ENCODE measurements around the gene FOXF1. TPM values are rescaled to one million over a fixed set of nuclear protein-coding genes. Genes with fewer than 3 reads are reported as not detected.

The FOXF1 gene
- total RNA-seq, 1 experiment from 2014 or later, result 0.10 TPM

DNA sequence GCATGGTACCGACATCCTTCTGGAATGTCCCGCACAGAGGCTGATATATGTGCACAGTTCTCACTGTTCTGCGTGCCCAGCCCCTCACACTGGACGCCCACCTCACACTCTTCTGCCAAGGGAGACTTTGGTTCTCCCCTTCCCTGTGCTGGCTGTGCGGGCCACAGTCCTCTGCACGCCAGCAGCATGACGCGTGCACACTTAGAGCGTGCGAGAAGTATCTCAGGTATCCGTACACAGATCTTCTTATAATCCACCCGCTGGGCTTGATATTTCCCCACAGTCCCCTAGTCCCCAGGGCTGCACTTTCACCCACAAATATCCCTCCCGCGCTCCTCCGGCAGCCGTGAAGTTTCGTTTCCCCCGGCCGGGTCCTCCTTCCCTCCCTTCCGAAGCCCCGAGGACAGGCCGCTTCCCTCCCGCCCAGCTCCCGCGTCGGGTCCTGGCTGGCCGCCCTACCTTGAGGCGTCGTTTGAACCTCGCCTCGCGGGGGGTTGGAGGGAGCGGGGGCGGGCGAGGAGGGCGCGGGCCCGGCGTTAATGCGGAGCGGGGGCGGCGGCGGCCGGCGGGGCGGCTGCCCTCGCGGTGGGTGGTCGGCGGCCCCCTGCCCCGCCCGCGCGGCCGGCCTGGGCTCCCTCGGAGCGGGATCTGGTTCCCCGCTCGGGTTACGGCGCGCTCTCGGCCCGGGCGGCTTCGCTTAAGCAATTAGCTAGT lies 5.0 kb upstream of the FOXF1 start:
- Histone ChIP-seq H3K4me1 (ENCODE audit: control insufficient read depth, insufficient read depth, low read length) (no peaks in the 10 kb centered on the region), H3K4me3 (ENCODE audit: low read depth in 2 of 2, low read length in 2 of 2) (no peak overlapping the region), H3K9me3 (ENCODE audit: control insufficient read depth, insufficient read depth, low read depth, low read length) (no peaks in the 10 kb centered on the region), H3K36me3 (ENCODE audit: control insufficient read depth, insufficient read depth, low read length) (peaks cover 4% of the 10 kb centered on the region; the same call in 1 of the 2 replicates), H3K27ac (ENCODE audit: low read length) (no peak overlapping the region), H3K27me3 (ENCODE audit: control insufficient read depth, insufficient read depth, low read length) (peaks cover 43% of the 10 kb centered on the region)
- DNase-seq (ENCODE audit: low read depth, low spot score) (no peak), ATAC-seq (no peak)
- TF ChIP-seq, protein P1, sequence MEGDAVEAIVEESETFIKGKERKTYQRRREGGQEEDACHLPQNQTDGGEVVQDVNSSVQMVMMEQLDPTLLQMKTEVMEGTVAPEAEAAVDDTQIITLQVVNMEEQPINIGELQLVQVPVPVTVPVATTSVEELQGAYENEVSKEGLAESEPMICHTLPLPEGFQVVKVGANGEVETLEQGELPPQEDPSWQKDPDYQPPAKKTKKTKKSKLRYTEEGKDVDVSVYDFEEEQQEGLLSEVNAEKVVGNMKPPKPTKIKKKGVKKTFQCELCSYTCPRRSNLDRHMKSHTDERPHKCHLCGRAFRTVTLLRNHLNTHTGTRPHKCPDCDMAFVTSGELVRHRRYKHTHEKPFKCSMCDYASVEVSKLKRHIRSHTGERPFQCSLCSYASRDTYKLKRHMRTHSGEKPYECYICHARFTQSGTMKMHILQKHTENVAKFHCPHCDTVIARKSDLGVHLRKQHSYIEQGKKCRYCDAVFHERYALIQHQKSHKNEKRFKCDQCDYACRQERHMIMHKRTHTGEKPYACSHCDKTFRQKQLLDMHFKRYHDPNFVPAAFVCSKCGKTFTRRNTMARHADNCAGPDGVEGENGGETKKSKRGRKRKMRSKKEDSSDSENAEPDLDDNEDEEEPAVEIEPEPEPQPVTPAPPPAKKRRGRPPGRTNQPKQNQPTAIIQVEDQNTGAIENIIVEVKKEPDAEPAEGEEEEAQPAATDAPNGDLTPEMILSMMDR (IDR thresholded peaks at IDR 0.05), result no peak
- POLR2A ChIA-PET, result no interaction called here
- intact Hi-C loops (cut with micrococcal nuclease; ENCODE audit: unreplicated experiment) (no loop called here), in situ Hi-C loops (cut with HindIII; ENCODE audit: low pct_unique_long_range_greater_than_20kb, low sequenced_read_pairs) (no loop called here)
- CTCF ChIA-PET, result interaction anchor here (0.5 kb wide), 1 partner anchor 676 kb away, joined by 3 read pairs; no protein-coding TSS in a partner anchor
- no TSS peak for BruUV-seq (replicated peaks)

DNA sequence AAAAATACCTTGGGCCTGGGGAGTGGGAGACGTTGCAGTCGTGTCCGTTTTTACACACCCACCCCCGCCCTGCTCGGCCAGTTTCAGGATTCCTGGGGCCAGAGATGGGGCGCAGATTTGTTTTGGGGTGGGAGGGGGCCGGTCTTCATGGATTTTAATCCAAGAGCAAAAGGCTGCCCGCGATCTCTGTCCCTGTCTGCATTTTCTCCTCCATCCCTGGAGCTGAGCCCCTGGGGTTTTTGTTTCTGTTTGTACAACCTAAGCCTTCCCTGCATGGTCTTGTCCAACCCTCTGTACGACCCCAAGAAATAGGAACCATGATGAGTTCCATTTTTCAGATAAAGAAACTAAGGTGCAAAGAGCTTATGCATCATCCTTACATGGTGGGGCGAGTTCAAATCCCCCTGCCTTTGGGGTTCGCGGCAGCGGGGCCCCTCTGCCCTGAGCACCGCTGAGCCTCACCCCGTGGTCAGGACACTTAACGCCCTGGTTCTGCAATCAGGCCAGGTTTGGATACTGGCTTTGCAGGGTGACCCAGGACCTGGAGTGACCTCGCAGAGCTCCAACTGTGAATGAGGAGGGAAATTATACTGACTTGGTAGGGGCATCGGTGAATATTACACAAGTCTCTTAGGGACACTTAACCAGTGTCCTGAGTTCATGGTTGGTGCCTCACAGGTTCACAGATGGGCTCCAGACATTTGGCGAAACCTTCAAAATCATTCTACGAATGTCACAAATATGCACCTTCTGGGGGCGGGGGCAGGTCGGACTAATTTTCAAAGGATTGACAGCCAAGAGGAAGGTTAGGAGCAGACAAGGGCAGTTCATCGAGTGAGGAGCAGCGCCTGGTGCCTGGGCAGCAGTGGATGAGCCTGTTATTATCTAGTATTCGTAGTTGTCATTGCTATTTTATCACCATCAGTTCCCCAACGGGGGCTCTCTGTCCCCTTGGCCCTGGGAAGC lies 4.1 kb upstream of the FOXF1 start:
- H3K4me3 ChIP-seq (ENCODE audit: low read depth in 2 of 2, low read length in 2 of 2), result no peak overlapping the region
- peaks cover 4% of the 10 kb centered on the region; the same call in 1 of the 2 replicates for H3K36me3 ChIP-seq (ENCODE audit: control insufficient read depth, insufficient read depth, low read length)
- POLR2A ChIA-PET, result interaction anchor here (0.7 kb wide), 1 partner anchor 78 kb away, joined by 4 read pairs; no protein-coding TSS in a partner anchor
- TF ChIP-seq POLR2AphosphoS5 (IDR thresholded peaks at IDR 0.05; ENCODE audit: low read depth, low read length), result no peak
- TF ChIP-seq REST (IDR thresholded peaks at IDR 0.05; ENCODE audit: insufficient read depth in 1 of 2, low read depth in 2 of 2, low read length in 1 of 2), result no peak
- no peak for TF ChIP-seq SIN3A (IDR thresholded peaks at IDR 0.05; ENCODE audit: borderline replicate concordance, insufficient read depth, low read depth, low read length)
- TF ChIP-seq TCF7L2 (IDR thresholded peaks at IDR 0.05; ENCODE audit: low read depth, low read length), result no peak
- TF ChIP-seq, protein P1 (IDR thresholded peaks at IDR 0.05), result no peak
- H3K9me3 ChIP-seq (ENCODE audit: control insufficient read depth, insufficient read depth, low read depth, low read length), result no peaks in the 10 kb centered on the region
- CTCF ChIA-PET, result interaction anchor here (0.5 kb wide), 1 partner anchor 677 kb away, joined by 3 read pairs; no protein-coding TSS in a partner anchor
- no TSS peak for BruUV-seq (replicated peaks)
- ATAC-seq (no peak), DNase-seq (ENCODE audit: low read depth, low spot score) (no peak)
- intact Hi-C loops (cut with micrococcal nuclease; ENCODE audit: unreplicated experiment) (no loop called here), in situ Hi-C loops (cut with HindIII; ENCODE audit: low pct_unique_long_range_greater_than_20kb, low sequenced_read_pairs) (no loop called here)
- no peaks in the 10 kb centered on the region for H3K4me1 ChIP-seq (ENCODE audit: control insufficient read depth, insufficient read depth, low read length)
- peaks cover 40% of the 10 kb centered on the region for H3K27me3 ChIP-seq (ENCODE audit: control insufficient read depth, insufficient read depth, low read length)
- no peak overlapping the region for H3K27ac ChIP-seq (ENCODE audit: low read length)

Measured in Panc1 (cell line).